Chondrocyte (in vitro differentiated cells): ENCODE measurements around the gene RIC3. TPM values are rescaled to one million over a fixed set of nuclear protein-coding genes. Genes with fewer than 3 reads are reported as not detected.
A peak's percentile ranks its signal among the peaks of the same experiment; 100 is the strongest.

ENCODE experiments used
- DNase-seq: peaks from one replicate; pipeline ENCODE4 v3.0.0; 2021; ENCODE audit warnings: mixed read lengths, low spot score
- H3K27ac Mint-ChIP-seq: one replicate; pipeline ENCODE4 v1.8.0; 2021; ENCODE audit warnings: mild to moderate bottlenecking, moderate library complexity, mixed read lengths; ENCODE audit not compliant: unreplicated experiment
- H3K27me3 Mint-ChIP-seq: 2 replicates; pipeline ENCODE4 v1.8.0; 2021; ENCODE audit warnings: low read depth, mixed read lengths
- H3K36me3 Mint-ChIP-seq: 2 replicates; pipeline ENCODE4 v1.8.0; 2021; ENCODE audit warnings: low read depth, mixed read lengths
- H3K4me1 Mint-ChIP-seq: 2 replicates; pipeline ENCODE4 v1.8.0; 2021; ENCODE audit warnings: low read depth, mild to moderate bottlenecking, mixed read lengths
- H3K4me3 Mint-ChIP-seq: one replicate; pipeline ENCODE4 v1.8.0; 2021; ENCODE audit warnings: mild to moderate bottlenecking, moderate library complexity, mixed read lengths; ENCODE audit not compliant: unreplicated experiment
- H3K9me3 Mint-ChIP-seq: 2 replicates; pipeline ENCODE4 v1.8.0; 2021; ENCODE audit warnings: low read depth, mixed read lengths
- CTCF ChIP-seq: fragments of 200-600 bp; sonication (generic); IDR thresholded peaks from 2 replicates; pipeline ENCODE4 v1.5.0; 2021; ENCODE audit warnings: antibody characterized with exemption, mild to moderate bottlenecking, moderate library complexity
- long read RNA-seq: library from polyadenylated mRNA; stranded (forward); transcript quantifications from one replicate; pipeline ENCODE4 v2.0.0, GENCODE V29; 2021
- total RNA-seq: library from RNA; stranded (reverse); gene quantifications from 3 replicates; pipeline ENCODE4 v1.2.1, GENCODE V29; 2021

RIC3 gene
- 0.12 to 0.41 TPM in 2 of 3 replicates, not detected in the other for total RNA-seq
- long read RNA-seq: 0 reads

DNA sequence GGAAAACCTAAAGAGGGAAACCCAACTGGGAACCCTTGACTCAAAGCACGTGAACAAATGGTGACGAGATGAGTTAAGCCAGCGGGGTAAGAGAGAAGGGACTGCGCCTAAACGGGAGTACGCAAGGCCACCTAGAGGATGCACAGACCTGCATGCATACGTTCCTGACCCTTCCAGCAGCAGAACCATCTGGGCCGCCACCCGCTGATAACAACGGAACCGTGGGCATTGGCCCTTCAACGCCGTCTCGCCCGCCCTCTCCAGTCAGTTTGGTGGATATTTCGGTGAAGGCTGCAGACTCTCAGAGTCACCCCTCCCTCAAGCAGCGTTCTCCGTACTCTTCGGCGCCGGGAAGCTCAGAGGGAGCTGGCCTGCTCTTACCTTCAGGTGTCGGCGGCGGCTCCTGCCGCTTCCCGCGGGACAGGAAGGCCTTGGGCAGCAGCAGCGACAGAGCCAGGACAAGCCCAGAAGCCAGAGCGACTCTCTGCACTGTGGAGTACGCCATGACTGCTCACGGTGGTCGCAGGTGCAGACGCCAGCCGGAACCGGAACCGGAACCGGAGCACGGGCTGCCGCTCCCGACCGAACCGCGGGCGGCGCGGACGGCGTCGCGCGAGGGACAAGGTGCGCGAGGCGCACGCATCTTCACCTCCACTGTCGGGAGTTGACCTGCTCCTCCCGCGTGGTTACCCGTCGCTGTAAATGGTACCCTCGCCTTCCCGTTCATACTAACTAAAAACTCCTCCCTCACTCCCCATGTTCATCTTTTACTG lies at the start of gene RIC3:
Gene RIC3 (minus strand): TSS at position 541 of the 773 bp plus-strand sequence. CDS start 36 bp downstream, at position 505.
- Mint-ChIP-seq H3K9me3 (peaks cover 2% of the 10 kb centered on the region), H3K36me3 (no peaks in the 10 kb centered on the region), H3K4me1 (peaks cover 15% of the 10 kb centered on the region), H3K27ac (no peak within 1 kb of the TSS), H3K4me3 (peak within 1 kb of the TSS; percentile 62), H3K27me3 (peaks cover 58% of the 10 kb centered on the region)
- DNase-seq: peak; percentile 86
- TF ChIP-seq CTCF: no peak

DNA sequence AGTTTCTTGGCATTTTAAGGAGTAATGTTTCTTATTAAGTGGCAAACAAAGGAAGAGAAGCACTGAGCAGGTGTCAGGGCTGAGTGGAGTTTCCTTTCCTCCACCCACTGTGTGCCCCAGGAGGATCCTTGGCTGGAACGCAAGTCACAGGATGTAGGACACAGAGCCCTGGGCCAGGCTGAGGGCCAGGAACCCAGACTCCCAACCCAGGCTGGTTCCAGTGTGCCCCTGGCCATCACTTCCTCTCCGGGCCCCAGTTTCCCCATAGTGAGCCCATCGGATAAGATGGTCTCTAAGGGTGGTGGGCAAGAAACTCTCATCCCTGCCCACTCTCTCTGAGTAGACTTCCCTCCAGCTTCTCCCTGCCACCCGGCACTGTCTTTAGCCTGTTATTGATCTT lies 49.6 kb upstream of the RIC3 start:
- no peaks in the 10 kb centered on the region for H3K9me3 Mint-ChIP-seq
- H3K36me3 Mint-ChIP-seq: no peaks in the 10 kb centered on the region
- no peak overlapping the region for H3K27ac Mint-ChIP-seq
- H3K27me3 Mint-ChIP-seq: peaks cover 16% of the 10 kb centered on the region
- H3K4me1 Mint-ChIP-seq: no peaks in the 10 kb centered on the region
- peak; percentile 43 for DNase-seq
- no peak for TF ChIP-seq CTCF
- no peak overlapping the region for H3K4me3 Mint-ChIP-seq

DNA sequence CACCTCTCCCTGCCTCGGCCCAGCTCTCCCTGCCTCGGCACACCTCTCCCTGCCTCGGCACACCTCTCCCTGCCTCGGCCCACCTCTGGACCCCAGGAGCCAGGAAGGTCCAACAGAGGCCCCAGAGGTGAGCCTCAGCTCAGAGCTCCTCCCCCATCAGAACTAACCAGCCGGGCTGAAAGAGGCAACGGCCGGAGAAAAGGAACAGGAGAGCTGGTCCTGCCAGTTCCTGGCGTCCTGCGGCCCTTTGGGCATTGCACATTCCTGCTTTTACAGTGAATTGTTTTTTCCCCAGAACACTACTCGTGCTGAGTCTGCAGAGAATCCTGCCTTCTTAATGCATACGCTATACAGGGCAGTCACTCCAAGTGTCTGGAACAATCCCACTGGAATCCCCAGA lies 49.1 kb upstream of the RIC3 start:
- peaks cover 16% of the 10 kb centered on the region for H3K27me3 Mint-ChIP-seq
- H3K27ac Mint-ChIP-seq: no peak overlapping the region
- TF ChIP-seq CTCF: no peak
- no peaks in the 10 kb centered on the region for H3K36me3 Mint-ChIP-seq
- peak; percentile 68 for DNase-seq
- H3K4me3 Mint-ChIP-seq: no peak overlapping the region
- no peaks in the 10 kb centered on the region for H3K4me1 Mint-ChIP-seq
- no peaks in the 10 kb centered on the region for H3K9me3 Mint-ChIP-seq

GRCh38 chr11:8217136-8217535 lies 48.3 kb upstream of the RIC3 start:
- no peak for DNase-seq
- Mint-ChIP-seq H3K36me3 (no peaks in the 10 kb centered on the region), H3K27me3 (peaks cover 16% of the 10 kb centered on the region), H3K4me1 (no peaks in the 10 kb centered on the region), H3K4me3 (no peak overlapping the region), H3K27ac (no peak overlapping the region), H3K9me3 (no peaks in the 10 kb centered on the region)
- no peak for TF ChIP-seq CTCF

GRCh38 chr11:8213376-8213775 lies 44.6 kb upstream of the RIC3 start:
- H3K9me3 Mint-ChIP-seq: no peaks in the 10 kb centered on the region
- no peak for TF ChIP-seq CTCF
- peaks cover 28% of the 10 kb centered on the region for H3K27me3 Mint-ChIP-seq
- H3K4me1 Mint-ChIP-seq: no peaks in the 10 kb centered on the region
- H3K27ac Mint-ChIP-seq: no peak overlapping the region
- no peak overlapping the region for H3K4me3 Mint-ChIP-seq
- no peaks in the 10 kb centered on the region for H3K36me3 Mint-ChIP-seq
- DNase-seq: peak; percentile 65
